ENCODE measurements around the gene FUT3.
"Not testable (repeated sequence)": the region's sequence is repeated elsewhere in the genome, so short reads cannot be mapped to it uniquely, and the experiment has no call there.

FUT3 gene

GRCh38 chr19:5881543-5882299, 30.5 kb upstream of the FUT3 start:
- no peak for DNase-seq (ENCODE audit: low read depth)

- DNase-seq (ENCODE audit: low read depth), result no peak
These were observed 29.4 kb upstream of the FUT3 start for GRCh38 chr19:5880604-5881078.

GRCh38 chr19:5880196-5880595, 28.9 kb upstream of the FUT3 start:
- DNase-seq (ENCODE audit: low read depth), result no peak

GRCh38 chr19:5877882-5878281, 26.6 kb upstream of the FUT3 start:
- DNase-seq (ENCODE audit: low read depth), result no peak

- DNase-seq (ENCODE audit: low read depth), result no peak
These were observed 26.2 kb upstream of the FUT3 start for GRCh38 chr19:5877427-5877826.

- not testable (repeated sequence) for DNase-seq (ENCODE audit: low read depth)
These were observed 23.2 kb upstream of the FUT3 start for GRCh38 chr19:5874496-5874895.

GRCh38 chr19:5873617-5874199, 22.5 kb upstream of the FUT3 start:
- no peak for DNase-seq (ENCODE audit: low read depth)

- no peak for DNase-seq (ENCODE audit: low read depth)
These were observed 19.7 kb upstream of the FUT3 start for GRCh38 chr19:5870986-5871394.

- no peak for DNase-seq (ENCODE audit: low read depth)
These were observed 16.2 kb upstream of the FUT3 start for GRCh38 chr19:5867201-5868136.

- DNase-seq (ENCODE audit: low read depth), result no peak
These were observed 14.5 kb upstream of the FUT3 start for GRCh38 chr19:5865772-5866171.

GRCh38 chr19:5864725-5865486, 13.7 kb upstream of the FUT3 start:
- no peak for DNase-seq (ENCODE audit: low read depth)

- DNase-seq (ENCODE audit: low read depth), result no peak
These were observed 12.9 kb upstream of the FUT3 start for GRCh38 chr19:5864013-5864720.

GRCh38 chr19:5863030-5863665, 11.9 kb upstream of the FUT3 start:
- no peak for DNase-seq (ENCODE audit: low read depth)

- DNase-seq (ENCODE audit: low read depth), result no peak
These were observed 6.2 kb upstream of the FUT3 start for GRCh38 chr19:5857203-5858081.

GRCh38 chr19:5855151-5855550, 3.9 kb upstream of the FUT3 start:
- not testable (repeated sequence) for DNase-seq (ENCODE audit: low read depth)

- not testable (repeated sequence) for DNase-seq (ENCODE audit: low read depth)
These were observed 2.9 kb upstream of the FUT3 start for GRCh38 chr19:5854121-5854520.

- no peak for DNase-seq (ENCODE audit: low read depth)
These were observed 431 bp downstream of the FUT3 start for GRCh38 chr19:5850743-5851293.

- DNase-seq (ENCODE audit: low read depth), result no peak
These were observed 1.1 kb downstream of the FUT3 start for GRCh38 chr19:5850189-5850588.

GRCh38 chr19:5848621-5849020, 2.6 kb downstream of the FUT3 start:
- not testable (repeated sequence) for DNase-seq (ENCODE audit: low read depth)

Measured in stimulated activated CD8-positive, alpha-beta memory T cell treated with anti-CD3 and anti-CD28 coated beads, Interleukin-7, amount 100 ng/mL, for 24 hours (primary cell).